HEK293T (cell line): ENCODE data around the gene LGMN.

ENCODE experiments used
- CTCF ChIA-PET: fragments of 350-600 bp; formaldehyde crosslinking; extraction: SDS; loops from one replicate; lab custom pipeline; 2021; ENCODE audit warnings: antibody characterized with exemption, inconsistent platforms; lab: Yijun Ruan, JAX
- POLR2A ChIA-PET: fragments of 350-600 bp; formaldehyde crosslinking; extraction: SDS; loops from one replicate; lab custom pipeline; 2020; ENCODE audit warnings: antibody characterized with exemption, inconsistent platforms; lab: Yijun Ruan, JAX
- DNase-seq: peaks from one replicate; pipeline ENCODE4 v3.0.0; 2012; ENCODE audit warnings: mixed read lengths; ENCODE audit errors: extremely low spot score
- ARNT ChIP-seq: fragments of 450-650 bp; IDR thresholded peaks from 2 replicates; pipeline ENCODE4 v1.6.1; 2017; ENCODE audit warnings: mild to moderate bottlenecking
- BHLHE40 ChIP-seq: fragments of 450-650 bp; IDR thresholded peaks from 2 replicates; pipeline ENCODE4 v1.6.1; 2016; ENCODE audit warnings: mild to moderate bottlenecking, moderate library complexity, borderline replicate concordance
- CTBP1 ChIP-seq: fragments of 450-650 bp; IDR thresholded peaks from 2 replicates; pipeline ENCODE4 v1.6.1; 2016; ENCODE audit warnings: borderline replicate concordance
- ELF4 ChIP-seq: fragments of 450-650 bp; IDR thresholded peaks from 2 replicates; pipeline ENCODE4 v1.6.1; 2017; ENCODE audit warnings: antibody characterized with exemption
- FOXA1 ChIP-seq: fragments of 450-650 bp; IDR thresholded peaks from 2 replicates; pipeline ENCODE4 v1.6.1; 2016; ENCODE audit warnings: mild to moderate bottlenecking
- FOXK2 ChIP-seq: fragments of 450-650 bp; IDR thresholded peaks from 2 replicates; pipeline ENCODE4 v1.6.1; 2016; ENCODE audit warnings: mild to moderate bottlenecking
- FOXM1 ChIP-seq: fragments of 450-650 bp; IDR thresholded peaks from 2 replicates; pipeline ENCODE4 v1.6.1; 2017; ENCODE audit warnings: mild to moderate bottlenecking, borderline replicate concordance
- HDGF ChIP-seq: fragments of 450-650 bp; IDR thresholded peaks from 2 replicates; pipeline ENCODE4 v1.6.1; 2017; ENCODE audit warnings: antibody characterized with exemption, borderline replicate concordance
- L3MBTL2 ChIP-seq: fragments of 450-650 bp; conservative IDR thresholded peaks from 2 replicates; pipeline ENCODE4 v1.6.1; 2016; ENCODE audit warnings: mild to moderate bottlenecking
- LEF1 ChIP-seq: fragments of 450-650 bp; IDR thresholded peaks from 2 replicates; pipeline ENCODE4 v1.6.1; 2017; ENCODE audit warnings: mild to moderate bottlenecking, borderline replicate concordance
- NFRKB ChIP-seq: fragments of 450-650 bp; IDR thresholded peaks from 2 replicates; pipeline ENCODE4 v1.6.1; 2016; ENCODE audit warnings: mild to moderate bottlenecking, moderate library complexity
- SP1 ChIP-seq: fragments of 450-650 bp; IDR thresholded peaks from 2 replicates; pipeline ENCODE4 v1.6.1; 2017
- SUZ12 ChIP-seq: fragments of 450-650 bp; IDR thresholded peaks from 2 replicates; pipeline ENCODE4 v1.6.1; 2016; ENCODE audit warnings: mild to moderate bottlenecking
- TARDBP ChIP-seq: fragments of 450-650 bp; IDR thresholded peaks from 2 replicates; pipeline ENCODE4 v1.6.1; 2016
- ZNF384 ChIP-seq: fragments of 450-650 bp; IDR thresholded peaks from 2 replicates; pipeline ENCODE4 v1.6.1; 2016
- TF ChIP-seq, protein P1 (sequence below): fragments of 450-650 bp; IDR thresholded peaks from 2 replicates; pipeline ENCODE4 v1.6.1; 2016

The LGMN gene

DNA sequence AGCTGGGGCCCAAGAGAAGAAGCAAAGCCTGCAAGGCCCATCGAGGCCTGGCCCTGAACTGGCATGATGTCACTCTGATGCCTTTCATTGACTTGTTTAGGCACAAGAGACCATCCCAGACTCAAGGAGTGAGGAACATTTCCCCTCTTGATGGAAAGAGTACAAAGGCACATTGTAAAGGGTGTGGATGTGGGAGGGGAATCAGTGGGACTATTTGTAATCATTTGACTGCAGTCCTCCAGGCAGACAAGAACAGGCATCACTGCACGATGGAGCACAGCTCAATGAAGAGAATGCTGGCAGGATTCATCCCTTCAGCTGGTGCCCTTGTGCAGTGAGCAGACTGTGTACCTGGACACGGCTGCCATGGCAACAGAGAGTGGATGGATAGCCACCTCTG lies 87.9 kb downstream of the LGMN start:
- ChIA-PET POLR2A (no interaction called here), CTCF (no interaction called here)
- TF ChIP-seq LEF1 (no peak), SP1 (no peak), CTBP1 (no peak), SUZ12 (no peak), HDGF (no peak), FOXK2 (no peak), ARNT (no peak), FOXA1 (no peak), L3MBTL2 (no peak), NFRKB (no peak), FOXM1 (no peak), TARDBP (no peak), ZNF384 (no peak), ELF4 (no peak), BHLHE40 (no peak)
- TF ChIP-seq, protein P1, sequence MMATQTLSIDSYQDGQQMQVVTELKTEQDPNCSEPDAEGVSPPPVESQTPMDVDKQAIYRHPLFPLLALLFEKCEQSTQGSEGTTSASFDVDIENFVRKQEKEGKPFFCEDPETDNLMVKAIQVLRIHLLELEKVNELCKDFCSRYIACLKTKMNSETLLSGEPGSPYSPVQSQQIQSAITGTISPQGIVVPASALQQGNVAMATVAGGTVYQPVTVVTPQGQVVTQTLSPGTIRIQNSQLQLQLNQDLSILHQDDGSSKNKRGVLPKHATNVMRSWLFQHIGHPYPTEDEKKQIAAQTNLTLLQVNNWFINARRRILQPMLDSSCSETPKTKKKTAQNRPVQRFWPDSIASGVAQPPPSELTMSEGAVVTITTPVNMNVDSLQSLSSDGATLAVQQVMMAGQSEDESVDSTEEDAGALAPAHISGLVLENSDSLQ = no peak
- DNase-seq = no peak

GRCh38 chr14:92659765-92660561 lies 88.5 kb downstream of the LGMN start:
- ChIA-PET CTCF (no interaction called here), POLR2A (no interaction called here)
- DNase-seq = no peak
- TF ChIP-seq, protein P1 = no peak
- no peak for TF ChIP-seq SP1
- no peak for TF ChIP-seq FOXK2
- no peak for TF ChIP-seq TARDBP
- TF ChIP-seq SUZ12 = no peak
- no peak for TF ChIP-seq ELF4
- TF ChIP-seq FOXM1 = no peak
- TF ChIP-seq HDGF = no peak
- TF ChIP-seq L3MBTL2 = no peak
- TF ChIP-seq ARNT = no peak
- TF ChIP-seq FOXA1 = no peak

DNA sequence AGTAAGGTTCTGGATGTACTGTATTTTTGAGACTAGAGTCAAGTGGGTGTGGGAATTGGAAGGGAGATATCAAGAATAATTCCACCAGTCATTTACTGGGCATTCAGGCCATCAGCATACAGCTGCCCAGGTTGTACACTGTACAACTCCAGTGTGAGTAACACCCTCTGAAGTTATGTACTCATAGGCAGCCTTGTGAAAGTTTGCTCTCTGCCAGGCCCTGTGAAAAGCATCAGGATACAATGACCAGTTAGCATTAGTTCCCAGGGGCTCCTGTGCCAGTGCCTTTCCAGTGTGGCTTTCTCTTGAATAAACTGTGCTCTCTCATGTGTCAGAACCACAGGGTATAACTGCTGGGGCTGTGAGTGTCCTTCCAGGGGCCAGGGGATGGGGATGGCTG lies 89.7 kb downstream of the LGMN start:
- TF ChIP-seq L3MBTL2 (no peak), SP1 (no peak), FOXK2 (no peak), FOXM1 (no peak), HDGF (no peak), NFRKB (no peak), ELF4 (no peak), LEF1 (no peak), ZNF384 (no peak), CTBP1 (no peak), BHLHE40 (no peak), TARDBP (no peak), SUZ12 (no peak), ARNT (no peak), FOXA1 (no peak)
- TF ChIP-seq, protein P1 = no peak
- ChIA-PET CTCF (no interaction called here), POLR2A (no interaction called here)
- no peak for DNase-seq

DNA sequence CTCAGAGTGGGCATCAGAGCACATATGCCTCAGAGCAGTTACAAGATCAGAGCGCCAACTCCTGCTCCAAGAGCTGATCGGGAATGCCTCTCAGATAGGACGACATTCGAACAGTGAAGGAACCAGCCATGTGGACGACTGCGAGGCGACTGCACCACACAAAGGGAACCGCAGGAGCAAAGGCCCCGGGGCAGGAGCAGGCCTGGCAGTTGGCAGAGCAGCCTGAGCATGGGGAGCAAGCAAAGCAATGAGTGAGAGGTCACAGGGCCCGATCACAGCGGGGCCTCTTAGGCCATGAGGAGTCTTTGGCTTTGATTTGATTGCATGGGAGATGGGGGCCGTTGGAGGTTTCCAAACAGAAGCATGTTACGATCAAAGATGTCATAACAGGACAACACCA lies 90.3 kb downstream of the LGMN start:
- no peak for DNase-seq
- POLR2A ChIA-PET = no interaction called here
- TF ChIP-seq L3MBTL2 (no peak), SP1 (no peak), ZNF384 (no peak), BHLHE40 (no peak), ARNT (no peak), ELF4 (no peak), CTBP1 (no peak), LEF1 (no peak), NFRKB (no peak), FOXM1 (no peak), FOXK2 (no peak), SUZ12 (no peak)
- TF ChIP-seq, protein P1 = no peak
- CTCF ChIA-PET = no interaction called here

GRCh38 chr14:92657457-92658142 lies 90.8 kb downstream of the LGMN start:
- CTCF ChIA-PET = no interaction called here
- no peak for TF ChIP-seq ZNF384
- TF ChIP-seq SUZ12 = no peak
- no peak for TF ChIP-seq BHLHE40
- TF ChIP-seq L3MBTL2 = no peak
- TF ChIP-seq, protein P1 = no peak
- TF ChIP-seq ELF4 = no peak
- TF ChIP-seq FOXA1 = no peak
- no peak for TF ChIP-seq FOXM1
- no peak for TF ChIP-seq LEF1
- no peak for TF ChIP-seq FOXK2
- no peak for TF ChIP-seq ARNT
- TF ChIP-seq SP1 = no peak
- TF ChIP-seq CTBP1 = no peak
- no peak for TF ChIP-seq NFRKB
- no peak for TF ChIP-seq HDGF
- no peak for TF ChIP-seq TARDBP
- no peak for DNase-seq
- POLR2A ChIA-PET = no interaction called here
